ENCODE results near the gene PITPNC1.

DNA sequence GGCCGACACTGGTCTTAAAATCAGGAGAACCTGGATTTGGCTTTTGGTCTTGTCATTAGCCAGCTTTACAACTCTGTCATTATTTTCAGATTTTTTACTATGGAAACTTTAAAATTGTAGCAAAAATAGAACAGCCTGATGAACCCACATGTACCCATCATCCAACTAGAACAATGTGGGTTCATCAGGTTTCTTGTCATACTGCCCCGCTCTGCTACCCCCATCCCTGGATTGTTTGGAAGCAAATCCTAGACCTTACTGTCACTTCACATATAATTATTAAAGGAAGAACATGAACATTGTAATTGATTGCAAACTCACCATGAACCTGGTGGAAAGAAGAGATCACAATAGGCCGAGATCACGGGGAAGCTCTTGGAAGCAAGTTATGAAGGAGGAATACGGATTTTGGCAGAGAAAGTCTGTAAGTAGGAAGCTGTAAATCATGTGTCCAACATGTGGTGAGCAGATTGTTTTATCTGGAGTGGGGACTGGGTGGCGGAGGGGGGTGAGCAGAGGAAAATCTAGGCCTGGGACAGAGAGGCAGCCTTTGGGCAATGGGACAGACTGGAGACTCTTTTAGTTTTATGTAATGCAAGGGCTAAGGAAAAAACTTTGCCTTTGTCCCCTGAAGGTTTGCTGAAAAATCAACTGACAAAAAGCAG is 67.0 kb downstream of the PITPNC1 start:
- TF ChIP-seq POLR2AphosphoS5 (IDR thresholded peaks at IDR 0.05) = no peak
- TF ChIP-seq, protein P1, sequence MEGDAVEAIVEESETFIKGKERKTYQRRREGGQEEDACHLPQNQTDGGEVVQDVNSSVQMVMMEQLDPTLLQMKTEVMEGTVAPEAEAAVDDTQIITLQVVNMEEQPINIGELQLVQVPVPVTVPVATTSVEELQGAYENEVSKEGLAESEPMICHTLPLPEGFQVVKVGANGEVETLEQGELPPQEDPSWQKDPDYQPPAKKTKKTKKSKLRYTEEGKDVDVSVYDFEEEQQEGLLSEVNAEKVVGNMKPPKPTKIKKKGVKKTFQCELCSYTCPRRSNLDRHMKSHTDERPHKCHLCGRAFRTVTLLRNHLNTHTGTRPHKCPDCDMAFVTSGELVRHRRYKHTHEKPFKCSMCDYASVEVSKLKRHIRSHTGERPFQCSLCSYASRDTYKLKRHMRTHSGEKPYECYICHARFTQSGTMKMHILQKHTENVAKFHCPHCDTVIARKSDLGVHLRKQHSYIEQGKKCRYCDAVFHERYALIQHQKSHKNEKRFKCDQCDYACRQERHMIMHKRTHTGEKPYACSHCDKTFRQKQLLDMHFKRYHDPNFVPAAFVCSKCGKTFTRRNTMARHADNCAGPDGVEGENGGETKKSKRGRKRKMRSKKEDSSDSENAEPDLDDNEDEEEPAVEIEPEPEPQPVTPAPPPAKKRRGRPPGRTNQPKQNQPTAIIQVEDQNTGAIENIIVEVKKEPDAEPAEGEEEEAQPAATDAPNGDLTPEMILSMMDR (IDR thresholded peaks at IDR 0.05) = no peak
- TF ChIP-seq POLR2A (IDR thresholded peaks at IDR 0.05) = no peak

Data from gastroesophageal sphincter (tissue), 3 donors.